ENCODE data around the gene FHIT.
A peak's percentile ranks its signal among the peaks of the same experiment; 100 is the strongest.

FHIT gene

GRCh38 chr3:60920519-60920918 lies 330.7 kb downstream of the FHIT start:
- no peak for TF ChIP-seq CTCF (IDR thresholded peaks at IDR 0.05; ENCODE audit: low read depth, low read length)
- Histone ChIP-seq H3K36me3 (no peaks in the 10 kb centered on the region), H3K4me3 (ENCODE audit: low read depth, low read length) (no peak overlapping the region), H3K4me1 (peaks cover 7% of the 10 kb centered on the region), H3K27me3 (no peaks in the 10 kb centered on the region), H3K9me3 (no peaks in the 10 kb centered on the region)
- DNase-seq: no peak

- TF ChIP-seq CTCF (IDR thresholded peaks at IDR 0.05; ENCODE audit: low read depth, low read length): no peak
- no peaks in the 10 kb centered on the region for H3K27me3 ChIP-seq
- H3K36me3 ChIP-seq: no peaks in the 10 kb centered on the region
- no peaks in the 10 kb centered on the region for H3K9me3 ChIP-seq
- DNase-seq: no peak
- H3K4me3 ChIP-seq (ENCODE audit: low read depth, low read length): no peak overlapping the region
- peaks cover 7% of the 10 kb centered on the region for H3K4me1 ChIP-seq
Measured at GRCh38 chr3:60919296-60919695, 332.0 kb downstream of the FHIT start.

- H3K27me3 ChIP-seq: no peaks in the 10 kb centered on the region
- peak; percentile 59 for DNase-seq
- H3K36me3 ChIP-seq: no peaks in the 10 kb centered on the region
- peaks cover 7% of the 10 kb centered on the region for H3K4me1 ChIP-seq
- TF ChIP-seq CTCF (IDR thresholded peaks at IDR 0.05; ENCODE audit: low read depth, low read length): no peak
- no peaks in the 10 kb centered on the region for H3K9me3 ChIP-seq
- no peak overlapping the region for H3K4me3 ChIP-seq (ENCODE audit: low read depth, low read length)
Measured at GRCh38 chr3:60917141-60917540, 334.1 kb downstream of the FHIT start.

- Histone ChIP-seq H3K9me3 (no peaks in the 10 kb centered on the region), H3K4me3 (ENCODE audit: low read depth, low read length) (no peak overlapping the region), H3K36me3 (no peaks in the 10 kb centered on the region), H3K27me3 (no peaks in the 10 kb centered on the region), H3K4me1 (peaks cover 7% of the 10 kb centered on the region)
- DNase-seq: no peak
- no peak for TF ChIP-seq CTCF (IDR thresholded peaks at IDR 0.05; ENCODE audit: low read depth, low read length)
Measured at GRCh38 chr3:60916546-60916945, 334.7 kb downstream of the FHIT start.

GRCh38 chr3:60913474-60913873 lies 337.8 kb downstream of the FHIT start:
- H3K4me1 ChIP-seq: peaks cover 7% of the 10 kb centered on the region
- no peak for TF ChIP-seq CTCF (IDR thresholded peaks at IDR 0.05; ENCODE audit: low read depth, low read length)
- H3K36me3 ChIP-seq: no peaks in the 10 kb centered on the region
- no peak overlapping the region for H3K4me3 ChIP-seq (ENCODE audit: low read depth, low read length)
- H3K27me3 ChIP-seq: no peaks in the 10 kb centered on the region
- DNase-seq: no peak
- no peaks in the 10 kb centered on the region for H3K9me3 ChIP-seq

- H3K9me3 ChIP-seq: no peaks in the 10 kb centered on the region
- TF ChIP-seq CTCF (IDR thresholded peaks at IDR 0.05; ENCODE audit: low read depth, low read length): no peak
- H3K4me3 ChIP-seq (ENCODE audit: low read depth, low read length): no peak overlapping the region
- no peaks in the 10 kb centered on the region for H3K27me3 ChIP-seq
- peaks cover 7% of the 10 kb centered on the region for H3K4me1 ChIP-seq
- no peaks in the 10 kb centered on the region for H3K36me3 ChIP-seq
- no peak for DNase-seq
Measured at GRCh38 chr3:60912876-60913275, 338.4 kb downstream of the FHIT start.
